Fibroblast of lung (primary cell): ENCODE results near the gene SLAIN1. TPM values are rescaled to one million over a fixed set of nuclear protein-coding genes. Genes with fewer than 3 reads are reported as not detected.

ENCODE experiments used
- DNase-seq, 2 donors: peaks; one replicate each; pipeline versions ENCODE4 v3.0.0 to v3.0.0-alpha.2; 2010; ENCODE audit warnings: low read depth in 2 of 2
- H2AFZ ChIP-seq: 2 replicates; pipeline ENCODE4 v1.5.1; 2012; ENCODE audit warnings: low read length, control low read depth, inconsistent platforms
- H3K27ac ChIP-seq: 2 replicates; pipeline ENCODE4 v1.5.1; 2011; ENCODE audit warnings: low read length, control low read depth; ENCODE audit not compliant: insufficient read depth
- H3K27me3 ChIP-seq: 2 replicates; pipeline ENCODE4 v1.5.1; 2011; ENCODE audit warnings: mild to moderate bottlenecking, low read length; ENCODE audit not compliant: control insufficient read depth, insufficient read depth
- H3K36me3 ChIP-seq: 2 replicates; pipeline ENCODE4 v1.5.1; 2011; ENCODE audit warnings: low read length; ENCODE audit not compliant: control insufficient read depth, insufficient read depth
- H3K4me1 ChIP-seq: 2 replicates; pipeline ENCODE4 v1.5.1; 2011; ENCODE audit warnings: low read length; ENCODE audit not compliant: control insufficient read depth, insufficient read depth; ENCODE audit errors: extremely low read depth
- H3K4me2 ChIP-seq: 2 replicates; pipeline ENCODE4 v1.5.1; 2011; ENCODE audit warnings: low read length, control low read depth; ENCODE audit not compliant: insufficient read depth; ENCODE audit errors: extremely low read depth
- H3K4me3 ChIP-seq, 4 experiments: fragments of 200-600 bp in 1 of 4; sonication (generic) in 1 of 4; replicated peaks in 1 of 4; 2 replicates each; pipeline ENCODE4 v1.5.1; 2011 to 2016; ENCODE audit warnings: low read length in 4 of 4, low read depth in 3 of 4, mild to moderate bottlenecking in 3 of 4, control low read depth in 2 of 4, inconsistent platforms in 1 of 4, mixed read lengths in 1 of 4; ENCODE audit not compliant: insufficient read depth in 1 of 4; ENCODE audit errors: control extremely low read depth in 1 of 4
- H3K79me2 ChIP-seq: 2 replicates; pipeline ENCODE4 v1.5.1; 2012; ENCODE audit warnings: mild to moderate bottlenecking, low read length, inconsistent platforms; ENCODE audit not compliant: control insufficient read depth, insufficient read depth
- H3K9ac ChIP-seq: 2 replicates; pipeline ENCODE4 v1.5.1; 2011; ENCODE audit warnings: mild to moderate bottlenecking, low read length, control low read depth; ENCODE audit not compliant: insufficient read depth
- H3K9me3 ChIP-seq: 2 replicates; pipeline ENCODE4 v1.5.1; 2012; ENCODE audit warnings: low read depth, low read length; ENCODE audit not compliant: control insufficient read depth, insufficient read depth
- H4K20me1 ChIP-seq: 2 replicates; pipeline ENCODE4 v1.5.1; 2011; ENCODE audit warnings: low read length; ENCODE audit not compliant: control insufficient read depth, insufficient read depth; ENCODE audit errors: extremely low read depth
- CTCF ChIP-seq, 2 donors: IDR thresholded peaks in 1 of 2; conservative IDR thresholded peaks in 1 of 2; 1 replicate in 1 of 2; 2 replicates in 1 of 2; pipeline ENCODE4 v1.5.1; 2011 to 2012; ENCODE audit warnings: low read length in 2 of 2, control low read depth in 1 of 2, inconsistent platforms in 1 of 2, low read depth in 1 of 2, mild to moderate bottlenecking in 1 of 2
- EZH2 ChIP-seq: IDR thresholded peaks from 2 replicates; pipeline ENCODE4 v1.5.1; 2012; ENCODE audit warnings: low read length, control low read depth, mild to moderate bottlenecking; ENCODE audit errors: missing control alignments
- polyA plus RNA-seq, 2 donors: library from polyadenylated mRNA; depleted of rRNA in 1 of 2; stranded (reverse) in 1 of 2; unstranded in 1 of 2; fragments of >200 nt; gene quantifications; 2 replicates each; pipeline ENCODE4 v1.2.1, GENCODE V29; 2011 to 2012; ENCODE audit warnings: missing spikeins in 1 of 2
- total RNA-seq: library from RNA; depleted of rRNA; stranded (reverse); fragments of >200 nt; gene quantifications from 2 replicates; pipeline ENCODE4 v1.2.1, GENCODE V29; 2014

Gene SLAIN1
- total and polyA plus RNA-seq, 2 donors (not counting 1 experiment from before 2014, with no cell fraction given): 0.54 to 2.6 TPM

GRCh38 chr13:77776704-77777103, 79.2 kb downstream of the SLAIN1 start:
- Histone ChIP-seq H4K20me1 (no peaks in the 10 kb centered on the region), H2AFZ (no peak overlapping the region), H3K9ac (no peak overlapping the region), H3K27me3 (no peaks in the 10 kb centered on the region), H3K4me1 (no peaks in the 10 kb centered on the region), H3K27ac (no peak overlapping the region), H3K4me3 (no peak overlapping the region), H3K36me3 (no peaks in the 10 kb centered on the region), H3K9me3 (no peaks in the 10 kb centered on the region), H3K79me2 (no peaks in the 10 kb centered on the region), H3K4me2 (no peak overlapping the region)
- no peak for DNase-seq
- TF ChIP-seq EZH2 (no peak), CTCF (conservative IDR thresholded peaks at IDR 0.05 in 1 of 2, IDR thresholded peaks at IDR 0.05 in 1 of 2; ENCODE audit: low read depth in 1 of 2, low read length in 2 of 2) (no peak)

- H3K36me3 ChIP-seq: no peaks in the 10 kb centered on the region
- no peaks in the 10 kb centered on the region for H4K20me1 ChIP-seq
- no peak overlapping the region for H3K4me3 ChIP-seq
- H3K79me2 ChIP-seq: no peaks in the 10 kb centered on the region
- no peak overlapping the region for H3K9ac ChIP-seq
- peak; percentile 60 to 88 for DNase-seq
- H2AFZ ChIP-seq: no peak overlapping the region
- no peaks in the 10 kb centered on the region for H3K9me3 ChIP-seq
- no peak overlapping the region for H3K27ac ChIP-seq
- H3K4me1 ChIP-seq: no peaks in the 10 kb centered on the region
- no peak for TF ChIP-seq EZH2
- TF ChIP-seq CTCF (conservative IDR thresholded peaks at IDR 0.05 in 1 of 2, IDR thresholded peaks at IDR 0.05 in 1 of 2; ENCODE audit: low read depth in 1 of 2, low read length in 2 of 2): peak; percentile 64 to 67
- no peak overlapping the region for H3K4me2 ChIP-seq
- no peaks in the 10 kb centered on the region for H3K27me3 ChIP-seq
Observed at GRCh38 chr13:77779552-77780272, 82.2 kb downstream of the SLAIN1 start.

- no peaks in the 10 kb centered on the region for H3K79me2 ChIP-seq
- no peak overlapping the region for H2AFZ ChIP-seq
- no peaks in the 10 kb centered on the region for H4K20me1 ChIP-seq
- TF ChIP-seq EZH2: no peak
- no peak for TF ChIP-seq CTCF (conservative IDR thresholded peaks at IDR 0.05 in 1 of 2, IDR thresholded peaks at IDR 0.05 in 1 of 2; ENCODE audit: low read depth in 1 of 2, low read length in 2 of 2)
- H3K4me1 ChIP-seq: no peaks in the 10 kb centered on the region
- no peak overlapping the region for H3K27ac ChIP-seq
- DNase-seq: no peak
- H3K4me2 ChIP-seq: no peak overlapping the region
- H3K27me3 ChIP-seq: no peaks in the 10 kb centered on the region
- no peak overlapping the region for H3K9ac ChIP-seq
- H3K4me3 ChIP-seq: no peak overlapping the region
- no peaks in the 10 kb centered on the region for H3K36me3 ChIP-seq
- no peaks in the 10 kb centered on the region for H3K9me3 ChIP-seq
Observed at GRCh38 chr13:77781808-77782207, 84.3 kb downstream of the SLAIN1 start.
